Measurements from ENCODE around the gene XPA. TPM values are rescaled to one million over a fixed set of nuclear protein-coding genes. Genes with fewer than 3 reads are reported as not detected.

XPA gene
- total RNA-seq, 1 experiment from 2014 or later = 12.4 TPM

GRCh38 chr9:97660847-97661246, 36.3 kb downstream of the XPA start:
- no peak for DNase-seq (ENCODE audit: extremely low read depth, low read depth)

DNA sequence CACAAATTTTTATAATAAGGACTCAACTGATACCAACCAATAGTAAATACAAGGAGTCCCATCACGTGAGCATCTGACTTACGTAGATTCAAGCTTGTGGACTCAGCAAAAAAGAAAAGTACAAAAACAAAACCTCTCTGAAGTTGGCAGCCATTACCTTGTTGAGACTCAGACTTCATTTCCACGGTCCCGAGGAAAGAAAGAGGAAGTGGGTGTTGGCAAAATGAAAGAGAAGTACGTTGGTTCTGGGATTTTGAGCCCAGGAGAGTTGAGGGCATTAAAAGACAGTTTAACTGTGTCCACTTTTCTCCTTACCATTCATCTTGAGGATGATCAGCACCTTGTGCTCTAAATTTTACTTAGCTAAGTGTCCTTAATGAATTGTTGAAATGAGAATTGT, 36.8 kb downstream of the XPA start:
- no peak for DNase-seq (ENCODE audit: extremely low read depth, low read depth)

DNA sequence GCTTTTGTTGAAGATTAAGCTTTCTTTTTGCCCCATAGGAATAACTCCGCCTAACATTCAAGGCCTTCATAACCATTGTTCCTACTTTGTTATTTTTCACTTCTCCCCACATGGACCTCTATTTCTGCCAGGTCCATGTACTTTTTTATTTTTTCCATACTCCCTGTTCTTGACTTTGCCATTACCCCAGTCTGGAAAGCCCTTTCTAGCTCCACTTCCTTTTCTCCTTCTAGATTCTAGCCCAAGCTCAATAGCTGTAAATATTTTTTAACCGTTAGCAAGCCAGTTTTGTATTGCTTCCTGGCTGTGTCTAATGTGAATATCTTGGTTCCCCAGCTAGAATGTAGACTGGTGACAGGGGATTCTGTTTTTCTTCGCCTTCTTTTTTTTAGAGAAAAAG, 37.4 kb downstream of the XPA start:
- DNase-seq (ENCODE audit: extremely low read depth, low read depth) = no peak

DNA sequence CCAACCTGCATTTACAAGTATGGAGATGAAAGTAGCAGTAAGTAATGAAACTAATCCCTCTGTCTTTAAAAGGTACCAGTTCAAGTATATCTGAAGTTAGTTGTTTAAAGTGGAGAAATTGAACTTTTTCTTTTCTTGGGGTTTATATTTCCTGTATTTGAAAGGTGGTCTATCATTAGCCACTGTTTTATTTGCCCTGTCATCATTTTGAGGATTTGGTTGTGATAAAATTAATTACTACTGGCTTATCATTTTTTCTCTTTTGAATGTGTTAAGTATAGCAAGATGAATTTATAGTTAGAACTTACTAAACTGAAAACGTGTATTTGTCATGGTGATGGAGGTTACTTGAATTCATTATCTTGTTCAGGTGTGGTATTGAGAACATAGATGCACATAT, 38.4 kb downstream of the XPA start:
- no peak for DNase-seq (ENCODE audit: extremely low read depth, low read depth)

GRCh38 chr9:97651646-97652045, 45.5 kb downstream of the XPA start:
- DNase-seq (ENCODE audit: extremely low read depth, low read depth) = no peak

- no peak for DNase-seq (ENCODE audit: extremely low read depth, low read depth)
Observed at GRCh38 chr9:97647996-97648395, 49.1 kb downstream of the XPA start.

DNA sequence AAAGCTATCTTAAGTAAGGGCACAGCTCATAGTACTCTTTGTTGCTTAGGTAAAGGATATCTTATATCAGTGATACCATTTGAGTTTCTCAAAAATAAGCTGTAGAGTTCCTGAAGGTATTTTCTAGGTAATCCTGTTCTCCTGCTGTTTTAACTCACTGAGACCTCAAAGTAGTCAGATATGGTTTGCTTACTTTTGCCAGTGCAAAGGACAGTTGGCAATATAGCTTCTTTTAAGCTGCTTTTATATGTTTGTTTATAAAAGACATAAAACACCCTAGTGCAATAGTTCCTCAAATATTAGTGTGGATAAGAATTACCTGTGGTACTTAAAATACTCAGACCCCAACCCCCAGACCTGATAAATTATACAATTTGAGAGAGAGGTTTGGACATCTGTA, 51.4 kb downstream of the XPA start:
- no peak for DNase-seq (ENCODE audit: extremely low read depth, low read depth)

DNA sequence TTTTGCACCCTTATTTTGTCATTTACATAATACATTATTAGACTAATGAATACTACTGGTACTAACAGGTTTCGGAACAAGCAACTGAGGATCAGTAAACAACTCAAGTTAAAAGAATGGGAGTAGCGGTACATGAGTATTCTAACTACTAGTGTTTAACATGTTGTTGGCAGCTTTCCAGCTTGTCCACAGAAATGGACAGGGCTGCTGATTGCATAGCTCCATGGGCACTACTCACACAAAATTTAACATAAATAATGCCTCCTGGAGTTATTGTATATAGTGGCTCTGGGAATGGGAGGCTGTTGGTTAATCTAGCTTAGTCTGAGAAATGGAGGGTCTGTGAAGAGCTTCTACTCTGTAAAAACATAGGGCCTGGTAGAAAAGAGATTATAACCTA, 56.8 kb downstream of the XPA start:
- DNase-seq (ENCODE audit: extremely low read depth, low read depth) = no peak

- DNase-seq (ENCODE audit: extremely low read depth, low read depth) = no peak
Observed at GRCh38 chr9:97638666-97639065, 58.5 kb downstream of the XPA start.

GRCh38 chr9:97636903-97637302, 60.2 kb downstream of the XPA start:
- no peak for DNase-seq (ENCODE audit: extremely low read depth, low read depth)

DNA sequence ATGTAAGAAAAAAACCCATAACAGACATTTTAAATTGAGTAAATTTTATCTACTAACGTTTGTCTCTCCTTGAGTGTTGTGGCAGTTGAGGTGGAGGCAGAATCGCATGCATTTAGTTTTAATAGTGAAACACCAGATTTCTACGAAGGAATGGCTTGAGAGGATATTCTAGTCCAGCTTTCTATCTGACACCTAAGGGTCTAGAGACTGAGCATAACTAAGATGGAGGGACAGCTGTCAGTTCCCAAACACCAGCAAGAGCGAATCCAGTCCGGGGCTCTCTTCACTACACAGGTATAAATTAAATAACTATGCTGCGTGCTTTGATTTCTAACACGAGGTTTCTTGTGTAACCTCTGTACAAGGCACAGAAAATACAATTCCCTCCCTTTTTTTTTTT, 62.1 kb downstream of the XPA start:
- no peak for DNase-seq (ENCODE audit: extremely low read depth, low read depth)

- no peak for DNase-seq (ENCODE audit: extremely low read depth, low read depth)
Observed at GRCh38 chr9:97633859-97634490, 63.2 kb downstream of the XPA start.

DNA sequence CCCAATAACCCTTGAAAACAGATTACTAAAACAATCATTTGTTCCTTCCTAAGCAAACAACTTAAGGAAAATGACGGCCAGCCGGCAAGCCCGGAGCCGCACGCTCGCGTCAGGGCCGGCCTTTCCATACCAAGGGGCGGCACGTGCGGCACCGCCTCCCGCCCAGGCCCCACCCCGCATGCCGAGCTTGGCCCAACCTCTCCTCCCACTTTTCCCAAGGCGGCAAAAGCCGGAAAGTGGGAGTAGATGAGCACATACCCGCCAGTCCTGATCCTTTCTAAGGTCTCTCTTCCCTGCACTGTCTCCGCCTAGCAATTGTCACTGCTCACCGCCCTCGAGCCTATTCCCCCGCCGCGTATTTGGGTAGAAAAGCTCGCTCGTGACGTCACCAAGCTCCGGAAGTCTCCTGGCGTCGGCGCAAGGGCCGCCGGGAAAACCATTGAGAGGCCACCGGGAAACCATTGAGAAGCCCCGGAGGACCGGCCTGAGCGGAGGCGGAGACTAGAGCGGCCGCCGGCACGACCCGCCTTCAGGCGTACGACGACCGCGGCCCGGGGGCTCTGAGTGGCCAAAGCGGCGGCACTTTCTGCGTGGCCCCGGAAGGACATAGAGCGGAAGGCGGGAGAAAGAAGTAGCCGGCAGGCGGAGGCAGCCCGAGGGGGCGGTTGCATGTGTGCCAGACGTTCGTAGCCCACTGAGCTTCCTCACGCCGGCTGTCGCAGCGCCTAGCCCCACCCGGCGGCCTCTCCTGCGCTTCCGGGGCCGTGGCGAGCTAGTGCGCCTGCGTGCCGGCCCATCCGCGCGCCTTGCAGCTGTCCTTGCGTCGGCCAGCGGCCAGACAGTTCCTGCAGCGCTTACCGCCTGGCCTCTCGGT, 63.9 kb downstream of the XPA start, which contains the start of the genes NCBP1 and TSTD2:
Gene NCBP1, plus strand, starts transcription at position 837 of the 874 bp plus-strand sequence. CDS start 61 bp downstream, outside the sequence.
Gene TSTD2, minus strand, starts transcription at position 384 of the 874 bp plus-strand sequence. CDS start 5,806 bp downstream, outside the sequence.
- DNase-seq (ENCODE audit: extremely low read depth, low read depth) = peak; percentile 99

DNA sequence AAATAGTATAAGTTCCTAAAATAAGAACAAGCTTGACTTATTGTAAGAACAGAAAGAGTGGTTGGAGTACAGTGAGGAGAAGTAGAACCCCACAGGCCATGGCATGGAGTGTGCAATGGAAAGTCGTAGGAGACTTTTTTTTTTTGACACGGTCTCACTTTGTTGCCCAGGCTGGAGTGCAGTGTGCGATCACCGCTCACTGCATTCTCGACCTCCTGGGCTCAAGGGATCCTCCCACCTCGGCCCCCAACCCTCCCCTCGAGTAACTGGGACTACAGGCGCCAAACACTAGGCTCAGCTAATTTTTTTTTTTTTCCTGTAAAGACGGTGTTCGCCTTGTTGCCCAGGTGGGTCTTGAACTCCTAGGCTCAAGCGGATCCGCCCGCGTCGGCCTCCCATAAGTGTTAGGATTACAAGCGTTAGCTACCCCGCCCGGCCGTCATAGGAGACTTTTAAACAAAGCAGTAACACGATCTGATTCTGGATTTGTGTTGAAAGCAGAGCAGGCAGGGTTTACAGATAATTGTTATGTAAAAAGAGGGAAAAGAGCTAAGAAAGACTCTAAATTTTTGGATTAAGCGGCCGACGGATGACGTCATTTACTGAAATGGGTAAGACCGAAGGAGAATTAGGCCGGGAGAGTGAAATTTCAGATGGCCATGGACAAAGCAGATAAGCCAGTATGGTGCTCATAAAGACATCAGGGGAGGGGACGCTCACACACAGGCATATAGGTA, 64.7 kb downstream of the XPA start:
- no peak for DNase-seq (ENCODE audit: extremely low read depth, low read depth)

DNA sequence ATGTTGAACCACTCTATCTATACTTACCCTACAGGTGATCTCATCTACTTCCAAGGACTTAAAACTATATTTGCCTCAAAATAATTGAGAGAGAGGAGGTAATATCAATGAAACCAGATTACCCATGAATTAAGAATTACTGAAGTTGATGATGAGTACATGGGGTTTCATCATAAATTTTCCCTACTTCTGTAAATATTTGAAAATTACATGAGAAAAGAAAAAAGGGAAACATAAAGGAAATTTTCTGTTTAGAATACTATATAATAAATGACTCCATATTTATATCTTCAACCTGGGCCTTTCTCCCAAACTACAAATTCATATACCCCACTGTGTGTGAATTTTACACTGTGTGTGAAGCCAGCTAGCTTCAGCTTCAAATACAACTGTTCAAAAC, 66.5 kb downstream of the XPA start:
- no peak for DNase-seq (ENCODE audit: extremely low read depth, low read depth)

DNA sequence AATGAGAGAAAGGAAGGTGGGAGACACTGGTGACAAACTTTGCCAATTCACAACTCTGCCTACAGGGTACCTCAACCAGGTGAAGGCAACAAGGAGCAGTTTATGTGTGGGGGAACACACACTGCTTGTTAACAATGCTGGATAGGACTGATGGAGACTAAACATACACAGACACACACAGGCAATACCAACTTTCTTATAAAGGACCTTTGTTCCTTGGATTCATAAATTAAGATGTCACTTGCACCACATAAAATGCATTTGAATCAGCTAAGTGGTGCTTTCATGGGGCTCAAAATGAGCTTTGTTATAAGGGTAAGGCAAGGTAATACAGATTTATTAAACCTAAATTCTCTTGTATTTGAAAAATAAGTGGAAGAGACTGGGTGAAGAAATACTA, 68.0 kb downstream of the XPA start:
- DNase-seq (ENCODE audit: extremely low read depth, low read depth) = no peak

DNA sequence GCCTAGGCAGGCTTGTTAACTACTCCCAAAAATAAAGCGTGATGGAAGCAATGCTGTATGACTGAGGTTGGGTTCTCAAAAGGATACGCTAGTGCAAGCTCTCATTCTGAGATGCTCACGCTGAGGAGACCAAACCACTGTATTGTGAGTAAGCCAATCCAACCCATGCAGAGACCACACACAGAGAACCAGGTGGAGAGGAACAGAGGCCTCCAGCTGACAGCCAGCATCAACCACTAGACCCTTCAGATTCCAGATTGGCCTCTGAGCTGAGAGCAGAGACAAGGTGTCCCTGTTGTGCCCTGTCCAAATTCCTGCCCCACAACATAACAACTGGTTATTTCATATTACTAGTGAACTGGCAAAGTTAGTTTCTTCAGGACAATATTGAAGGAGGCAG, 68.5 kb downstream of the XPA start:
- no peak for DNase-seq (ENCODE audit: extremely low read depth, low read depth)

DNA sequence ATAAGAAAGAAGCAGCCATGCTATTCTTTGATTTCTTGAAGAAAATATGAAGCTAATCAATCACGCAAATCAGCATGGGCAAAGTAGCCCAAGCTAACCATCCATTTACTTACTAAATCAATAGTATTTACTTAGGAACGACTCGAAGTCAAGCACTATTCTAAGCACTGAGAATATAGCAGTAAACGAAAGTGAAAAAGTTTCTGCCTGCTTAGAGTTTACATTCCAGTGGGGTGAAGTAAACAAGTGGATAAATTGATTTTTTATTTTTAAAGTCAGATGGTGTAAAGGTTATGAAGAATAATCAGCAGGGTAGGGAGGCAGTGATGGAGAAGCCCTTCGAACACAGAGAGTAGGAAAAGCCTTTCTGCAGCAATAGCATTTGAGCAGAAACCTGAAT, 69.5 kb downstream of the XPA start:
- DNase-seq (ENCODE audit: extremely low read depth, low read depth) = no peak

DNA sequence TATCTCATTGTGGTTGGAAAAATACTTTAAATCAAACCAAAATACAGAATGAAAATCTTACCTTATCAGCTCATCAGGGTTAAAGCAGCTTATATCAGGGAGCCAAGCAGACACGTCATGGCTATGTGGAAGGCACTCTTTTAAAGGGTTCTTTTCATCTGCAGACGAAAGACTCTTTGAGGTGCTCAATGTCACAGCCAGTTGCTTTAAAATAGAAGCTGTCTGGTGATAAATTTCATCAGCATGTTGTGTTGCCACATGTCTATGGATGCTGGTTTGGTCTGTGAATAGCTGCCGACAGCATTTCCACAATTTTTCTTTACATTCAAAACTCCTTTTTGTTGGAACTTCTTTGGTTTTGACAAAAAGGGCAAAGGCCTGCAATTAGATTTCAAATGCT, 71.5 kb downstream of the XPA start:
- no peak for DNase-seq (ENCODE audit: extremely low read depth, low read depth)
